Kidney (tissue), 14 donors: ENCODE data around the gene FBXO42. TPM values are rescaled to one million over a fixed set of nuclear protein-coding genes. Genes with fewer than 3 reads are reported as not detected.
"Not testable (repeated sequence)": the region's sequence is repeated elsewhere in the genome, so short reads cannot be mapped to it uniquely, and the experiment has no call there.

Experiments used
- DNase-seq, 5 donors: peaks; one replicate each; pipeline ENCODE4 v3.0.0-alpha.2; 2013 to 2020
- FAIRE-seq: peaks from 2 replicates; lab custom pipeline; 2012; peaks lifted over from hg19 to GRCh38; lab: Jason Lieb, UNC
- H3K27ac ChIP-seq, 2 donors: one replicate each; pipeline ENCODE4 v1.7.0; 2013; ENCODE audit warnings: low read depth in 2 of 2, low read length in 2 of 2, inconsistent platforms in 1 of 2
- H3K27me3 ChIP-seq: one replicate; pipeline ENCODE4 v1.7.1; 2013; ENCODE audit warnings: low read length, inconsistent platforms; ENCODE audit not compliant: control insufficient read depth, insufficient read depth
- H3K36me3 ChIP-seq, 3 donors: one replicate each; pipeline versions ENCODE4 v1.7.0 to v1.7.1; 2013; ENCODE audit warnings: low read length in 3 of 3, control low read depth in 1 of 3, inconsistent platforms in 1 of 3; ENCODE audit not compliant: insufficient read depth in 3 of 3, control insufficient read depth in 2 of 3
- H3K4me1 ChIP-seq, 3 donors: one replicate each; pipeline versions ENCODE4 v1.7.0 to v1.7.1; 2013; ENCODE audit warnings: low read length in 3 of 3, inconsistent platforms in 1 of 3, low read depth in 1 of 3; ENCODE audit not compliant: control insufficient read depth in 2 of 3, insufficient read depth in 2 of 3
- H3K4me3 ChIP-seq, 3 donors: one replicate each; pipeline versions ENCODE4 v1.7.0 to v1.8.1; 2013; ENCODE audit warnings: low read length in 3 of 3, control low read depth in 1 of 3, inconsistent platforms in 1 of 3
- H3K9ac ChIP-seq, 3 donors: one replicate each; pipeline versions ENCODE4 v1.7.0 to v1.7.1; 2013; ENCODE audit warnings: low read length in 3 of 3, control low read depth in 1 of 3, inconsistent platforms in 1 of 3
- H3K9me3 ChIP-seq, 3 donors: one replicate each; pipeline versions ENCODE4 v1.7.0 to v1.7.1; 2013; ENCODE audit warnings: low read length in 3 of 3, control low read depth in 1 of 3, inconsistent platforms in 1 of 3; ENCODE audit not compliant: control insufficient read depth in 2 of 3, insufficient read depth in 1 of 3
- intact Hi-C: fragments of 100-400 bp; cut with DNase I; formaldehyde crosslinking; loops from one replicate; pipeline ENCODE4 v1.11.1; 2022
- polyA plus RNA-seq: library from polyadenylated mRNA; stranded (reverse); fragments of 350-450 nt; fragmentation: Illumina TruSeq; extraction: RNeasy Lipid Tissue Mini Kit (QIAGEN cat#74804); gene quantifications from one replicate; pipeline ENCODE4 v1.2.3, GENCODE V29; 2014; ENCODE audit warnings: low read depth, low replicate concordance; ENCODE audit not compliant: insufficient read depth
- total RNA-seq: library from RNA; stranded (reverse); fragmentation: NEBNext Ultra II Directional; extraction: Animal tissue kit (Norgen Biotek cat#: 25700); gene quantifications from one replicate; pipeline ENCODE4 v1.2.1, GENCODE V29; 2021
- TF ChIP-seq, protein P1 (sequence below): IDR thresholded peaks from 3 replicates; pipeline ENCODE4 v1.5.1; 2012; ENCODE audit warnings: mild to moderate bottlenecking, moderate library complexity, borderline replicate concordance; ENCODE audit not compliant: insufficient read depth; ENCODE audit errors: extremely low read depth
- donor health status: control.
- donor health status: control.
- donor health status: control.
- donor health status: control.
- donor health status: control.
- donor health status: DM: yes; HTN: yes; CAD: no.
- donor health status: Normal renal cell carcinoma (clear cell type).

Gene FBXO42
- total and polyA plus RNA-seq, 2 donors from 2014 or later, result 14.1 to 22.1 TPM

DNA sequence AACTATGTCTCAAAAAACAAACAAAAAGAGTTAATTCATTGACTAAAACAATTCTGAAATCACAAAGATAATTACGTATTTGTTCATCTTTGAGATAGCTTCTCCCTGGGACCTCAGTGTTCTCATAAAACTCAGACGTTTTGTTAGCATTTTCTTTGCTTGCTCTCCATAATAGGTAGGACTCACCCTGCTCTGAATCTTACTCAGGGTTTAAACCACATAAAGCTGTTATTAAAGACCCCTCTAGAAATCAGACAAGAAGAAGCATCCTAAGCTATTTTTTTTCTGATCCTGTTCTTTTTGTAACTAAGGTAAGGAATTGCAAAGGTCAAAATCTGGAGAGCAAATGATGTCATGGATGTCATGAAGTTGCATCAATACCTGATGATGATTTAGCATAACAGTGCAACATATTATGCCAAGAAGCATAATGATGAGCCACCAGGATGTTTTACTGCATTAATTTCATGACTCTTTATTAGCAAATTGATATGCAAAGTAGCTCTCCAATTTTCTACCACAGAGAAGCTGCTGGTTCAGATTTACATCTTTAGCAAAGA is 2.4 kb downstream of the FBXO42 start:
- H3K4me3 ChIP-seq, result no peak overlapping the region
- no peak overlapping the region for H3K9ac ChIP-seq
- no peaks in the 10 kb centered on the region for H3K9me3 ChIP-seq
- intact Hi-C loops, result loop anchor here (10.0 kb wide), 1 partner anchor 265 kb away; no protein-coding TSS in a partner anchor
- H3K4me1 ChIP-seq, result peaks cover 0 to 8% (median 4%) of the 10 kb centered on the region in 3 donors
- no peaks in the 10 kb centered on the region for H3K27me3 ChIP-seq
- H3K36me3 ChIP-seq, result no peaks in the 10 kb centered on the region
- FAIRE-seq, result no peak
- H3K27ac ChIP-seq, result no peak overlapping the region
- DNase-seq, result no peak
- TF ChIP-seq, protein P1, sequence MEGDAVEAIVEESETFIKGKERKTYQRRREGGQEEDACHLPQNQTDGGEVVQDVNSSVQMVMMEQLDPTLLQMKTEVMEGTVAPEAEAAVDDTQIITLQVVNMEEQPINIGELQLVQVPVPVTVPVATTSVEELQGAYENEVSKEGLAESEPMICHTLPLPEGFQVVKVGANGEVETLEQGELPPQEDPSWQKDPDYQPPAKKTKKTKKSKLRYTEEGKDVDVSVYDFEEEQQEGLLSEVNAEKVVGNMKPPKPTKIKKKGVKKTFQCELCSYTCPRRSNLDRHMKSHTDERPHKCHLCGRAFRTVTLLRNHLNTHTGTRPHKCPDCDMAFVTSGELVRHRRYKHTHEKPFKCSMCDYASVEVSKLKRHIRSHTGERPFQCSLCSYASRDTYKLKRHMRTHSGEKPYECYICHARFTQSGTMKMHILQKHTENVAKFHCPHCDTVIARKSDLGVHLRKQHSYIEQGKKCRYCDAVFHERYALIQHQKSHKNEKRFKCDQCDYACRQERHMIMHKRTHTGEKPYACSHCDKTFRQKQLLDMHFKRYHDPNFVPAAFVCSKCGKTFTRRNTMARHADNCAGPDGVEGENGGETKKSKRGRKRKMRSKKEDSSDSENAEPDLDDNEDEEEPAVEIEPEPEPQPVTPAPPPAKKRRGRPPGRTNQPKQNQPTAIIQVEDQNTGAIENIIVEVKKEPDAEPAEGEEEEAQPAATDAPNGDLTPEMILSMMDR, result no peak

GRCh38 chr1:16348414-16349182 is 3.7 kb downstream of the FBXO42 start:
- Histone ChIP-seq H3K4me3 (no peak overlapping the region), H3K4me1 (peaks cover 0 to 8% (median 4%) of the 10 kb centered on the region in 3 donors), H3K27ac (no peak overlapping the region), H3K9ac (no peak overlapping the region), H3K27me3 (no peaks in the 10 kb centered on the region), H3K36me3 (no peaks in the 10 kb centered on the region), H3K9me3 (no peaks in the 10 kb centered on the region)
- TF ChIP-seq, protein P1, result no peak
- FAIRE-seq (no peak), DNase-seq (no peak)
- intact Hi-C loops, result no loop called here

GRCh38 chr1:16343276-16343675 is 9.0 kb downstream of the FBXO42 start:
- intact Hi-C loops, H3K27me3 ChIP-seq, H3K9me3 ChIP-seq, H3K27ac ChIP-seq, DNase-seq, FAIRE-seq, H3K4me3 ChIP-seq, H3K9ac ChIP-seq, H3K4me1 ChIP-seq, H3K36me3 ChIP-seq: not testable (repeated sequence)

- Histone ChIP-seq H3K27me3 (no peaks in the 10 kb centered on the region), H3K27ac (no peak overlapping the region), H3K36me3 (no peaks in the 10 kb centered on the region), H3K9ac (no peak overlapping the region), H3K4me1 (no peaks in the 10 kb centered on the region), H3K4me3 (no peak overlapping the region), H3K9me3 (no peaks in the 10 kb centered on the region)
- FAIRE-seq (no peak), DNase-seq (no peak)
- intact Hi-C loops, result no loop called here
- TF ChIP-seq, protein P1, result no peak
These were observed 9.8 kb downstream of the FBXO42 start for GRCh38 chr1:16342331-16343062.
